ENCODE results near the gene CSTPP1.

The CSTPP1 gene

DNA sequence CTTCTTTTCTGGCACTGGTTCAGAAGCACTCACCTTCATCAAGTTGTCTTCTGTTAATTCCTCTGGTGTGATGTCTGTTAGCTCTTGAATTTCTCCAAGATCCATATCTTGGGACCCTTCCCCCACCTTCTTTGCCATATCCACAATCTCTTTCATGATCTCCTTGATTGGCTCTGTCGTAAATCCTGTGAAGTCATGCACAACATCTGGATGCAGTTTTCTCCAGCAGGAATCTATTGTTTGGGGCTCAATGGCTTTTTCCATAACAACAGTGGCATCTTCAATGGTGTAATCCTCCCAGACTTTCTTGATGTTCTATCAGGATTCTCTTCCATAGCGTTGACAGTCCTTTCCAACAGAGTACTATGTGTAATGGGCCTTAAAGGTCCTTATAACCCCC lies 96.9 kb downstream of the CSTPP1 start:
- ChIA-PET POLR2A (no interaction called here), CTCF (no interaction called here)
- no peak for DNase-seq (ENCODE audit: extremely low spot score)
- TF ChIP-seq, protein P1, sequence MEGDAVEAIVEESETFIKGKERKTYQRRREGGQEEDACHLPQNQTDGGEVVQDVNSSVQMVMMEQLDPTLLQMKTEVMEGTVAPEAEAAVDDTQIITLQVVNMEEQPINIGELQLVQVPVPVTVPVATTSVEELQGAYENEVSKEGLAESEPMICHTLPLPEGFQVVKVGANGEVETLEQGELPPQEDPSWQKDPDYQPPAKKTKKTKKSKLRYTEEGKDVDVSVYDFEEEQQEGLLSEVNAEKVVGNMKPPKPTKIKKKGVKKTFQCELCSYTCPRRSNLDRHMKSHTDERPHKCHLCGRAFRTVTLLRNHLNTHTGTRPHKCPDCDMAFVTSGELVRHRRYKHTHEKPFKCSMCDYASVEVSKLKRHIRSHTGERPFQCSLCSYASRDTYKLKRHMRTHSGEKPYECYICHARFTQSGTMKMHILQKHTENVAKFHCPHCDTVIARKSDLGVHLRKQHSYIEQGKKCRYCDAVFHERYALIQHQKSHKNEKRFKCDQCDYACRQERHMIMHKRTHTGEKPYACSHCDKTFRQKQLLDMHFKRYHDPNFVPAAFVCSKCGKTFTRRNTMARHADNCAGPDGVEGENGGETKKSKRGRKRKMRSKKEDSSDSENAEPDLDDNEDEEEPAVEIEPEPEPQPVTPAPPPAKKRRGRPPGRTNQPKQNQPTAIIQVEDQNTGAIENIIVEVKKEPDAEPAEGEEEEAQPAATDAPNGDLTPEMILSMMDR (IDR thresholded peaks at IDR 0.05; ENCODE audit: control extremely low read depth, extremely low read depth, low read depth, missing control alignments), result no peak

DNA sequence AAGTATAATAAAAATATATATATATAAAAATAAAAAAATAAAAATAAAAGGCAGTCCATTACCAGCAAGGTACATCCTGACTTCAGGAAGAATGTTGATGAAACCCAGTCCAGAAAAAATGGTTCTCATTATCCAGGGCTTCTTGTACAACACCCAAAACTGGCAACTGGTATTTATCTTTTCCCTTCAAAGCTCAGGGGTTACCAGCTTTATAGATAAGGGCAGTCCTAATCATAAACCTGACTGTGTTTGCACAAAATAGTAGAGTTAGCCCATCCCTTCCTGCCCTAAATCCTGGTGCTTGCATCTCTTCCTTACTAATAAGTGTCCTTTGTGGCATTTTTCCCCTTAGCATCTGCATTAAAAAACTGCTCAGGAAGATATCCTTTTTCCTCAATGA lies 97.5 kb downstream of the CSTPP1 start:
- ChIA-PET CTCF (interaction anchor here (1.8 kb wide), 1 partner anchor 8 kb away, joined by 6 read pairs; no protein-coding TSS in a partner anchor), POLR2A (no interaction called here)
- DNase-seq (ENCODE audit: extremely low spot score), result no peak
- TF ChIP-seq, protein P1 (IDR thresholded peaks at IDR 0.05; ENCODE audit: control extremely low read depth, extremely low read depth, low read depth, missing control alignments), result no peak

DNA sequence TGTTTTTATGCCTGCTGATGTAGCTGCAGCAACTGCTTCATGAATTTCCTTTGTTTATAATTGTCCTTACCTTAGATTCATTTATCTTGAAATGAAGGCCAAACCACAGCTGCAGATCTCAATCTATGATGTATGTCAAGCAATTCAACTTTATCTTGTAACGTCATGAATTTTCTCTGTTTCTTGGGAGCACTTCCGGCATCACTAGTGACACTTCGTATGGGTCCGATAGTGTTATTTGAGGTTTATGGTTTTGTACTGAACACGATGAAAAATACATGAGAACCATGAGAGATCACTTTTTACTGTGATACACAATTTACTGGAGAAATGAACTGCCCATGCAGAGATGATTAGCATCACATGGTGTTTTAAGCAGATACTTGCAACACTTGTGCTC lies 98.5 kb downstream of the CSTPP1 start:
- ChIA-PET CTCF (interaction anchor here (1.8 kb wide), 1 partner anchor 9 kb away, joined by 6 read pairs; no protein-coding TSS in a partner anchor), POLR2A (no interaction called here)
- no peak for DNase-seq (ENCODE audit: extremely low spot score)
- TF ChIP-seq, protein P1 (IDR thresholded peaks at IDR 0.05; ENCODE audit: control extremely low read depth, extremely low read depth, low read depth, missing control alignments), result no peak

DNA sequence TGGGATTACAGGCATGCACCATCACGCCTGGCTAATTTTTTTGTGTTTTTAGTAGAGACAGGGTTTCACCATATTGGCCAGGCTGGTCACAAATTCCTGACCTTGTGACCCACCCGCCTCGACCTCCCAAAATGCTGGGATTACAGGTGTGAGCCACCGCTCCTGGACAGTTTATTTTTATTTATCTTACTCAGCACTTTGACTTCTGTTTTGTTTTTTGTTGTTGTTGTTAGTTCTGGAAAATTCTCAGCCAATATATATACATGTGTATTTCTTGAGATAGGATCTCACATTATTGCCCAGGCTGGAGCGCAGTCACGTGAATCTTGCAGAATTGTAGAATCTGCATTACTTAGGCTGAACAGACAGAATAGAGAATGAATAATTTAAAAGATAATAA lies 107.6 kb downstream of the CSTPP1 start:
- POLR2A ChIA-PET, result no interaction called here

DNA sequence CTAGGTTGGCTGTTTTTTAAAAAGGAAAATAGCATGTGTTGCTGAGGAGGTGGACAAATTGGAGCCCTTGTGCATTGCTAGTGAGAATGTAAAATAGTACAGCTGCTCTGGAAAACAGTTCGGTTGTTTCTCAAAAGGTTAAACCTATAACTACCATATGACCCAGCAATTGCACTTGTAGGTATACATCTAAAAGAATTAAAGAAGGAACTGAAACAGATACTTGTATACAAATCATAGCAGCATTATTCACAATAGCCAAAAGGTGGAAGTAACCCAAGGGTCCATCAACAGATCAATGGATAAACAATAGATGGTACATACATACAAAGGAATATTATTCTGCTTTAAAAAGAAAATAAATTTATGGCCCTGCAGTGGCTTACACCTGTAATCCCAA lies 111.4 kb downstream of the CSTPP1 start:
- POLR2A ChIA-PET, result no interaction called here
- CTCF ChIA-PET, result no interaction called here
- TF ChIP-seq, protein P1 (IDR thresholded peaks at IDR 0.05; ENCODE audit: control extremely low read depth, extremely low read depth, low read depth, missing control alignments), result no peak
- DNase-seq (ENCODE audit: extremely low spot score), result no peak

More for the DNA sequence above, 107.6 kb downstream of the CSTPP1 start:
- CTCF ChIA-PET, result no interaction called here
- DNase-seq (ENCODE audit: extremely low spot score), result no peak
- TF ChIP-seq, protein P1 (IDR thresholded peaks at IDR 0.05; ENCODE audit: control extremely low read depth, extremely low read depth, low read depth, missing control alignments), result no peak

DNA sequence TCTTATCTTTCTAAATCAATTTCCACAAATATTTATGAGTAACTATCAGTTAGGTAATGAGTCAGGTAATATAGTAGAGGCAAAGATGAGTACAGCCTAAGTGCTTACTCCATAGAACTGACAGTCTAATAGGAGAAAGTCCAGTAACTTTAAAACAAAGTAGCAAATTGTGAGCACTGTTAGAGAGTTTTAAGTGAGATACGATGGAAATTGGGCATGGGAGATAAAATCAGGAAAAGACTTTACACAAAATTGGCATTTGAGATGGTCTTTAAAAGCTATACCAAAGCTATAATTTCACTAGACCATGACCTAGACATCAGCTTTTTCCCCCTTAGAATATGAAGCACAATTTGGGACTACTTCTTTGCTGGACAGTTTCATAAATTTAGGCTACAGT lies 113.7 kb downstream of the CSTPP1 start:
- TF ChIP-seq, protein P1 (IDR thresholded peaks at IDR 0.05; ENCODE audit: control extremely low read depth, extremely low read depth, low read depth, missing control alignments), result no peak
- CTCF ChIA-PET, result interaction anchor here (1.0 to 1.8 kb wide), 3 partner anchors 10 to 29 kb away, joined by 3 to 6 read pairs (median 4); no protein-coding TSS in a partner anchor
- DNase-seq (ENCODE audit: extremely low spot score), result no peak
- POLR2A ChIA-PET, result no interaction called here

DNA sequence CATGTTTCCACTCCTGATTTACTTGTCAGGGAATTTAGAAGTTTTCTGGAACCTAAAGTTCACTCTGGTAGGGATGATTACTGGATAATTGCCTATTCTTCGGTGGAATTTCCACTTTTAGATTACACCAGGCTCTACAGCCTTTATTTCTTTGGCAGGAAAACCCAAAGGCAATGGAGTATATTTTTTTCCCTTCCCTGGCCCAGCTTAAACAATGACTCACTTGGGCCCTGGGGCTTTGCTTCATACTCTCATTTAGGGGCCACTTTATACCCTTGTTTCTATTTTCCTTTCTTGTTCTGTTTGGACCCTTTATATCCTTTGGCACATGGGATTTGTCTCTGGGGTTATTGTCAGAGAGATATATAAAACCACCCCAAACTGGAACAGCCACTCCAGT lies 114.7 kb downstream of the CSTPP1 start:
- POLR2A ChIA-PET, result no interaction called here
- TF ChIP-seq, protein P1 (IDR thresholded peaks at IDR 0.05; ENCODE audit: control extremely low read depth, extremely low read depth, low read depth, missing control alignments), result no peak
- CTCF ChIA-PET, result interaction anchor here (1.8 kb wide), 1 partner anchor 26 kb away, joined by 6 read pairs; no protein-coding TSS in a partner anchor
- no peak for DNase-seq (ENCODE audit: extremely low spot score)

Data from GM10248 (cell line).